ENCODE data around the gene MLH3. TPM values are rescaled to one million over a fixed set of nuclear protein-coding genes. Genes with fewer than 3 reads are reported as not detected.
A peak's percentile ranks its signal among the peaks of the same experiment; 100 is the strongest.

The MLH3 gene
- total RNA-seq, 2 experiments from 2014 or later: 13.2 to 14.4 TPM

GRCh38 chr14:75063491-75064204 lies 12.4 kb upstream of the MLH3 start, which contains the start of gene ACYP1:
Gene ACYP1 (minus strand): TSS chr14:75064024. CDS start chr14:75063553, 471 bp downstream.
- intact Hi-C loops (cut with DNase I, micrococcal nuclease): loop anchor here in 1 of 2 experiments (10.0 kb wide), 1 partner anchor 59 kb away; the partner anchor contains the start of gene EIF2B2
- Histone ChIP-seq H3K4me1 (ENCODE audit: insufficient read depth, low read length) (peaks cover 22% of the 10 kb centered on the region), H3K4me3 (ENCODE audit: low read length) (peak within 1 kb of the TSS; percentile 88), H3K9me3 (ENCODE audit: control insufficient read depth in 1 of 2, insufficient read depth in 1 of 2, low read length in 2 of 2) (no peaks in the 10 kb centered on the region), H3K27ac (ENCODE audit: low read depth in 1 of 2, low read length in 2 of 2) (peak within 1 kb of the TSS; percentile 59 to 78), H3K36me3 (ENCODE audit: insufficient read depth, low read length) (no peaks in the 10 kb centered on the region), H3K27me3 (ENCODE audit: control insufficient read depth in 1 of 2, insufficient read depth in 2 of 2, low read length in 2 of 2) (no peaks in the 10 kb centered on the region)
- no peaks in the 10 kb centered on the region for H3K27me3 Mint-ChIP-seq
- POLR2A ChIA-PET: interaction anchor here (0.6 to 3.0 kb wide), 10 partner anchors 10 to 202 kb away, joined by 3 to 22 read pairs (median 5); partner anchors contain the start of genes EIF2B2, MLH3, NEK9 and RPS6KL1
- no peak for TF ChIP-seq CTCF (IDR thresholded peaks at IDR 0.05)
- DNase-seq (peak; percentile 81 to 93 (median 87)), ATAC-seq (ENCODE audit: poor library complexity) (peak; percentile 99)
- H3K4me3 Mint-ChIP-seq: peak within 1 kb of the TSS; percentile 98
- peaks cover 26% of the 10 kb centered on the region for H3K36me3 Mint-ChIP-seq (ENCODE audit: low read depth)
- peak within 1 kb of the TSS; percentile 93 for H3K27ac Mint-ChIP-seq
- no peaks in the 10 kb centered on the region for H3K9me3 Mint-ChIP-seq
- CTCF ChIA-PET: interaction anchor here (0.9 to 2.0 kb wide), 6 partner anchors 12 to 220 kb away, joined by 3 to 7 read pairs (median 3); partner anchors contain the start of genes DLST and MLH3
- H3K4me1 Mint-ChIP-seq (ENCODE audit: low read depth): peaks cover 46% of the 10 kb centered on the region

DNA sequence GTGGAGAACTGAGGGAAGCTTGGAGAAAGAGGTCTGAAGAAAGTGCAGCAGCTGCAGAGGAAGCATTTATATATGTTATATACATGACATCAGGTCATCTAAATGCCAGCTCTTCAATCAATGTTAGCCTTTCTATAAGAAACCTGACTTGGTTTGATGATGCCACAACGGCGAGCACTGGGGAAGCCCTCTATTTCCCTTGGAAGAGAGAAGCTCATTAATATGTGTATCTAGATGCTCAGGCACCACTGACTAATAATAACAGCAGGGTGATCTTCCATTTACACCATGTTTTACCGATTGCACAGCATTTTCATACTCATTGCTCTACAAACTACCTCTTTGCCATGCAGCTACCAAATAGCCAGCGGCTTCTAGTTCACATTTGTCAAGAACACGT lies 11.7 kb upstream of the MLH3 start:
- Mint-ChIP-seq H3K4me1 (ENCODE audit: low read depth) (peaks cover 46% of the 10 kb centered on the region), H3K4me3 (peak overlapping the region; percentile 98), H3K27ac (peak overlapping the region; percentile 93), H3K9me3 (no peaks in the 10 kb centered on the region), H3K36me3 (ENCODE audit: low read depth) (peaks cover 26% of the 10 kb centered on the region), H3K27me3 (no peaks in the 10 kb centered on the region)
- intact Hi-C loops (cut with DNase I, micrococcal nuclease): loop anchor here in 1 of 2 experiments (10.0 kb wide), 1 partner anchor 58 kb away; the partner anchor contains the start of gene EIF2B2
- no peaks in the 10 kb centered on the region for H3K36me3 ChIP-seq (ENCODE audit: insufficient read depth, low read length)
- peak overlapping the region; percentile 88 for H3K4me3 ChIP-seq (ENCODE audit: low read length)
- H3K27me3 ChIP-seq (ENCODE audit: control insufficient read depth in 1 of 2, insufficient read depth in 2 of 2, low read length in 2 of 2): no peaks in the 10 kb centered on the region
- DNase-seq (peak in 2 of 14 experiments; percentile 15 to 16), ATAC-seq (ENCODE audit: poor library complexity) (no peak)
- CTCF ChIA-PET: interaction anchor here (0.6 to 2.0 kb wide), 7 partner anchors 11 to 648 kb away, joined by 3 to 7 read pairs (median 3); partner anchors contain the start of genes DLST and MLH3
- H3K4me1 ChIP-seq (ENCODE audit: insufficient read depth, low read length): peaks cover 17% of the 10 kb centered on the region
- POLR2A ChIA-PET: interaction anchor here (0.7 to 3.0 kb wide), 6 partner anchors 12 to 64 kb away, joined by 3 to 22 read pairs (median 10); partner anchors contain the start of genes EIF2B2, MLH3 and NEK9
- peak overlapping the region in 1 of 2 donors; percentile 78 for H3K27ac ChIP-seq (ENCODE audit: low read depth in 1 of 2, low read length in 2 of 2)
- no peaks in the 10 kb centered on the region for H3K9me3 ChIP-seq (ENCODE audit: control insufficient read depth in 1 of 2, insufficient read depth in 1 of 2, low read length in 2 of 2)
- TF ChIP-seq CTCF (IDR thresholded peaks at IDR 0.05): no peak

DNA sequence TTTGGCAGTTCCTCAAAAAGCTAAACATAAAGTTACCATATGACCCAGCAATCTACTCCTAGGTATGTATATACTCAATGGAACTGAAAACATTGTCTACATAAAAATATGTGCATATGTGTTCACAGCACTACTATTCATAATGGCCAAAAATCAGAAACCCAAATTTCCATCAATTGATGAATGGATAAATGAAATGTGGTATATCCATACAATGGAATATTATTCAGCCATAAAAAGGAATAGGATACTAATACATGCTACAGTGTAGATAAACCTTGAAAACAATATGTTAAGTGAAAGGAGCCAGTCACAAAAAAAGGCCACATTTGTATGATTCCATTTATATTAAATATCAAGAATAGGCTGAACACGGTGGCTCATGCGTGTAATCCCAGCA lies 9.2 kb upstream of the MLH3 start:
- peaks cover 53% of the 10 kb centered on the region for H3K4me1 Mint-ChIP-seq (ENCODE audit: low read depth)
- no peaks in the 10 kb centered on the region for H3K27me3 ChIP-seq (ENCODE audit: control insufficient read depth in 1 of 2, insufficient read depth in 2 of 2, low read length in 2 of 2)
- H3K9me3 Mint-ChIP-seq: no peaks in the 10 kb centered on the region
- H3K4me3 Mint-ChIP-seq: no peak overlapping the region
- POLR2A ChIA-PET: no interaction called here
- DNase-seq (no peak), ATAC-seq (ENCODE audit: poor library complexity) (no peak)
- H3K27me3 Mint-ChIP-seq: no peaks in the 10 kb centered on the region
- TF ChIP-seq CTCF (IDR thresholded peaks at IDR 0.05): no peak
- H3K4me1 ChIP-seq (ENCODE audit: insufficient read depth, low read length): peaks cover 17% of the 10 kb centered on the region
- intact Hi-C loops (cut with DNase I, micrococcal nuclease): loop anchor here in 1 of 2 experiments (10.0 kb wide), 1 partner anchor 56 kb away; the partner anchor contains the start of gene EIF2B2
- peaks cover 32% of the 10 kb centered on the region for H3K36me3 Mint-ChIP-seq (ENCODE audit: low read depth)
- H3K4me3 ChIP-seq (ENCODE audit: low read length): no peak overlapping the region
- H3K27ac ChIP-seq (ENCODE audit: low read depth in 1 of 2, low read length in 2 of 2): no peak overlapping the region
- H3K36me3 ChIP-seq (ENCODE audit: insufficient read depth, low read length): no peaks in the 10 kb centered on the region
- H3K27ac Mint-ChIP-seq: no peak overlapping the region
- no peaks in the 10 kb centered on the region for H3K9me3 ChIP-seq (ENCODE audit: control insufficient read depth in 1 of 2, insufficient read depth in 1 of 2, low read length in 2 of 2)
- CTCF ChIA-PET: no interaction called here

Data from CD4-positive, alpha-beta T cell (primary cell).